Activated naive CD4-positive, alpha-beta T cell treated with anti-CD3 and anti-CD28 coated beads for 36 hours (primary cell): Measurements from ENCODE around the gene EEFSEC. TPM values are rescaled to one million over a fixed set of nuclear protein-coding genes. Genes with fewer than 3 reads are reported as not detected.

Experiments
- CTCF ChIA-PET: fragments of 350-600 bp; sonication (Branson Sonifier 250); formaldehyde crosslinking; loops from one replicate; lab custom pipeline; 2021; ENCODE audit warnings: antibody characterized with exemption; lab: Charles Lee
- DNase-seq: peaks from one replicate; pipeline ENCODE4 v3.0.0-alpha.2; 2020
- H3K27ac Mint-ChIP-seq: one replicate; pipeline ENCODE4 v1.8.0; 2021; ENCODE audit warnings: mild to moderate bottlenecking, mixed read lengths
- H3K27me3 Mint-ChIP-seq: one replicate; pipeline ENCODE4 v1.8.0; 2021; ENCODE audit warnings: low read depth, mixed read lengths
- H3K36me3 Mint-ChIP-seq: one replicate; pipeline ENCODE4 v1.8.0; 2021; ENCODE audit warnings: low read depth, mixed read lengths
- H3K4me1 Mint-ChIP-seq: one replicate; pipeline ENCODE4 v1.8.0; 2021; ENCODE audit warnings: low read depth, mixed read lengths
- H3K4me3 Mint-ChIP-seq: one replicate; pipeline ENCODE4 v1.8.0; 2021; ENCODE audit warnings: mild to moderate bottlenecking, moderate library complexity, mixed read lengths
- H3K9me3 Mint-ChIP-seq: one replicate; pipeline ENCODE4 v1.8.0; 2021; ENCODE audit warnings: mixed read lengths
- intact Hi-C: fragments of 100-400 bp; cut with micrococcal nuclease; formaldehyde crosslinking; loops from one replicate; pipeline ENCODE4 v1.15.1; 2023
- total RNA-seq, 2 experiments: library from RNA; stranded (reverse); gene quantifications; one replicate each; pipeline ENCODE4 v1.2.3, GENCODE V29; 2021

Gene EEFSEC
- total RNA-seq, 2 experiments from 2014 or later = 11.0 to 11.6 TPM

GRCh38 chr3:128424508-128425069, 271.3 kb downstream of the EEFSEC start:
- CTCF ChIA-PET = interaction anchor here (1.1 to 6.7 kb wide), 6 partner anchors 10 to 184 kb away, joined by 3 to 63 read pairs (median 10); no protein-coding TSS in a partner anchor
- Mint-ChIP-seq H3K9me3 (no peaks in the 10 kb centered on the region), H3K27me3 (peaks cover 7% of the 10 kb centered on the region), H3K27ac (no peak overlapping the region), H3K4me3 (no peak overlapping the region), H3K4me1 (no peaks in the 10 kb centered on the region), H3K36me3 (no peaks in the 10 kb centered on the region)
- intact Hi-C loops = loop anchor here (5.0 kb wide), 2 partner anchors 327 to 347 kb away; no protein-coding TSS in a partner anchor
- no peak for DNase-seq

GRCh38 chr3:128425142-128425845, 272.0 kb downstream of the EEFSEC start:
- H3K27ac Mint-ChIP-seq = no peak overlapping the region
- intact Hi-C loops = loop anchor here (5.0 kb wide), 2 partner anchors 328 to 348 kb away; no protein-coding TSS in a partner anchor
- H3K27me3 Mint-ChIP-seq = peaks cover 11% of the 10 kb centered on the region
- H3K9me3 Mint-ChIP-seq = no peaks in the 10 kb centered on the region
- H3K4me1 Mint-ChIP-seq = no peaks in the 10 kb centered on the region
- H3K36me3 Mint-ChIP-seq = no peaks in the 10 kb centered on the region
- CTCF ChIA-PET = interaction anchor here (0.6 to 6.7 kb wide), 17 partner anchors 9 to 321 kb away, joined by 3 to 63 read pairs (median 4); no protein-coding TSS in a partner anchor
- DNase-seq = no peak
- no peak overlapping the region for H3K4me3 Mint-ChIP-seq

GRCh38 chr3:128425846-128426127, 272.5 kb downstream of the EEFSEC start:
- Mint-ChIP-seq H3K36me3 (no peaks in the 10 kb centered on the region), H3K27ac (no peak overlapping the region)

GRCh38 chr3:128426128-128426921, 273.0 kb downstream of the EEFSEC start:
- peak; percentile 56 for DNase-seq
- CTCF ChIA-PET = interaction anchor here (0.7 to 6.7 kb wide), 24 partner anchors 10 to 187 kb away, joined by 3 to 63 read pairs (median 4); no protein-coding TSS in a partner anchor
- no peaks in the 10 kb centered on the region for H3K36me3 Mint-ChIP-seq
- no peaks in the 10 kb centered on the region for H3K9me3 Mint-ChIP-seq
- H3K4me3 Mint-ChIP-seq = no peak overlapping the region
- H3K27me3 Mint-ChIP-seq = peaks cover 21% of the 10 kb centered on the region
- H3K4me1 Mint-ChIP-seq = no peaks in the 10 kb centered on the region
- no peak overlapping the region for H3K27ac Mint-ChIP-seq
- intact Hi-C loops = loop anchor here (1.0 to 5.0 kb wide), 6 partner anchors 66 to 349 kb away; no protein-coding TSS in a partner anchor

More at GRCh38 chr3:128425846-128426127, 272.5 kb downstream of the EEFSEC start:
- intact Hi-C loops = loop anchor here (1.0 to 5.0 kb wide), 6 partner anchors 67 to 348 kb away; no protein-coding TSS in a partner anchor
- no peak for DNase-seq
- peaks cover 15% of the 10 kb centered on the region for H3K27me3 Mint-ChIP-seq
- no peak overlapping the region for H3K4me3 Mint-ChIP-seq
- no peaks in the 10 kb centered on the region for H3K4me1 Mint-ChIP-seq
- no peaks in the 10 kb centered on the region for H3K9me3 Mint-ChIP-seq
- CTCF ChIA-PET = interaction anchor here (0.7 to 6.7 kb wide), 16 partner anchors 9 to 188 kb away, joined by 3 to 63 read pairs (median 4); no protein-coding TSS in a partner anchor

GRCh38 chr3:128427175-128427857, 274.0 kb downstream of the EEFSEC start:
- DNase-seq = no peak
- Mint-ChIP-seq H3K27ac (no peak overlapping the region), H3K36me3 (no peaks in the 10 kb centered on the region), H3K27me3 (peaks cover 31% of the 10 kb centered on the region), H3K9me3 (no peaks in the 10 kb centered on the region), H3K4me3 (no peak overlapping the region), H3K4me1 (peaks cover 9% of the 10 kb centered on the region)
- intact Hi-C loops = loop anchor here (5.0 kb wide), 2 partner anchors 330 to 350 kb away; no protein-coding TSS in a partner anchor
- CTCF ChIA-PET = interaction anchor here (0.7 to 6.7 kb wide), 13 partner anchors 11 to 180 kb away, joined by 3 to 63 read pairs (median 4); no protein-coding TSS in a partner anchor

- Mint-ChIP-seq H3K36me3 (no peaks in the 10 kb centered on the region), H3K4me3 (no peak overlapping the region), H3K9me3 (no peaks in the 10 kb centered on the region), H3K27ac (no peak overlapping the region), H3K27me3 (peaks cover 33% of the 10 kb centered on the region), H3K4me1 (peaks cover 11% of the 10 kb centered on the region)
- no peak for DNase-seq
- intact Hi-C loops = loop anchor here (5.0 kb wide), 2 partner anchors 331 to 351 kb away; no protein-coding TSS in a partner anchor
- CTCF ChIA-PET = interaction anchor here (1.0 to 6.7 kb wide), 7 partner anchors 10 to 156 kb away, joined by 3 to 63 read pairs (median 6); no protein-coding TSS in a partner anchor
Measured at GRCh38 chr3:128427872-128428822, 274.9 kb downstream of the EEFSEC start.

- no peaks in the 10 kb centered on the region for H3K36me3 Mint-ChIP-seq
- H3K27me3 Mint-ChIP-seq = peaks cover 43% of the 10 kb centered on the region
- H3K4me1 Mint-ChIP-seq = peaks cover 11% of the 10 kb centered on the region
- H3K4me3 Mint-ChIP-seq = no peak overlapping the region
- CTCF ChIA-PET = no interaction called here
- intact Hi-C loops = loop anchor here (5.0 kb wide), 2 partner anchors 332 to 352 kb away; no protein-coding TSS in a partner anchor
- H3K27ac Mint-ChIP-seq = no peak overlapping the region
- no peaks in the 10 kb centered on the region for H3K9me3 Mint-ChIP-seq
- DNase-seq = no peak
Measured at GRCh38 chr3:128429275-128429674, 276.0 kb downstream of the EEFSEC start.

DNA sequence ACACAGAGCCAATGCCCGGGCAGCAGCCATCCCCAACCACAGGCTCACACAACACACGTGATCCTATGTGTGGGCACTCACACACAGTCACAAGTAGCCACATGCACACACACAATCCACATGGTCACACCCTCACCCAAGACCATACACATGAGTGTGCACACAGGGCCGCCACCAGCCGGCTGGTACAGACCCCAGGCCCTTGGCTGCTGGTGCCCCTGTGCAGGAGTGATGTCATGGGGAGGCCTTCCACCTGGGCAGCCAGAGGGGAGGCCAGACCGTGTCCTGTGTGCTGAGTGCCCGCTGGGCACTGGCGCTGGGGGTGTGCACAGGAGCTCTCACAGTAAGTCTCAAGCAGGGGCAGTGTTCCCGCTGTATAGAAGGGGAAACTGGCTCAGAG, 276.5 kb downstream of the EEFSEC start:
- CTCF ChIA-PET = interaction anchor here (1.5 to 1.8 kb wide), 3 partner anchors 11 to 67 kb away, joined by 3 to 7 read pairs (median 4); no protein-coding TSS in a partner anchor
- intact Hi-C loops = loop anchor here (5.0 kb wide), 2 partner anchors 332 to 352 kb away; no protein-coding TSS in a partner anchor
- Mint-ChIP-seq H3K9me3 (no peaks in the 10 kb centered on the region), H3K36me3 (no peaks in the 10 kb centered on the region), H3K4me1 (peaks cover 11% of the 10 kb centered on the region), H3K4me3 (no peak overlapping the region), H3K27ac (no peak overlapping the region), H3K27me3 (peaks cover 43% of the 10 kb centered on the region)
- no peak for DNase-seq

DNA sequence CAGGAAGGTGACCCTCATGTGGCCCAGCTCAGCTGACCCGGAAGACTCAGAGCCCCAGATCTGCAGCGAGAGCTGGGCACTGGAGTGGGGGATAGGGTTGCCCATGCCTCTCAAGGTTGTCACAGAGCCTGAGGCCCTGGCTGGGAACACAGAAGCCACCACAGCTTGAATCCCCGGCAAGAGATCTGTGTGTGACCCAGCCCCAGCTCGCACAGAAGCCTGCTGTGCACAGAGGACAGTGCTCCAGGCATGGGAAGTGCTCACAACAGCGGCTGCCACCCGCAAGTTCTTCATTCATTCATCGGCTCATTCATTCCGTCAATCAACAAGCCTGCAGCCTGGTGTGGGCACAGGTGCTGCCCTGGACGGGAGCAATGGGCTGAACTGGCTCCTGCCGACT, 277.0 kb downstream of the EEFSEC start:
- H3K4me1 Mint-ChIP-seq = peaks cover 11% of the 10 kb centered on the region
- H3K27ac Mint-ChIP-seq = no peak overlapping the region
- no peak overlapping the region for H3K4me3 Mint-ChIP-seq
- H3K27me3 Mint-ChIP-seq = peaks cover 43% of the 10 kb centered on the region
- H3K36me3 Mint-ChIP-seq = no peaks in the 10 kb centered on the region
- H3K9me3 Mint-ChIP-seq = no peaks in the 10 kb centered on the region
- CTCF ChIA-PET = interaction anchor here (1.5 to 1.8 kb wide), 3 partner anchors 10 to 67 kb away, joined by 3 to 7 read pairs (median 4); no protein-coding TSS in a partner anchor
- DNase-seq = no peak
- intact Hi-C loops = no loop called here

DNA sequence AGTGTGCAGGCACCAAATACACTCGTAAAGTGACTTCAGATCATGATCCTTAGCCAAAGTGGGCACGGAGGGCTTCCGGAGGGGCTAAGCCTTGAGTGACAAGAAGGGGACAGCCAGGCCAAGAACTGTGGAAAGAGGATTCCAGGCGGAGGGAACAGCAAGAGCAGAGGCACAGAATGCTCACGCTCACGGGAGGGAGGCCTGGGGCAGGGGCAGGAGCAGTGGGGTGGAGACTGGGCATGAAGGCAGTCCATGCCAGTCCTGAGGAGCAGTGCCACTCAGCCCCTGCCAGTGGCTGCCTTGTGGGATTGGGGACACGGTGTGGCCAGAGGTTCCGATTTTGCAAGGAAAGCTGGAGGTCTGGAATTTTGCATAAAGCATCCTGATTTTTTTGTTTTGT, 277.4 kb downstream of the EEFSEC start:
- intact Hi-C loops = no loop called here

More for the DNA sequence above, 277.4 kb downstream of the EEFSEC start:
- no peak overlapping the region for H3K4me3 Mint-ChIP-seq
- peaks cover 11% of the 10 kb centered on the region for H3K4me1 Mint-ChIP-seq
- no peaks in the 10 kb centered on the region for H3K9me3 Mint-ChIP-seq
- no peak for DNase-seq
- H3K27ac Mint-ChIP-seq = no peak overlapping the region
- H3K27me3 Mint-ChIP-seq = peaks cover 44% of the 10 kb centered on the region
- no peaks in the 10 kb centered on the region for H3K36me3 Mint-ChIP-seq
- CTCF ChIA-PET = interaction anchor here (1.5 to 1.8 kb wide), 3 partner anchors 10 to 66 kb away, joined by 3 to 7 read pairs (median 4); no protein-coding TSS in a partner anchor
